Cardiac muscle cell (in vitro differentiated cells and primary cell): ENCODE results near the gene IAPP. TPM values are rescaled to one million over a fixed set of nuclear protein-coding genes. Genes with fewer than 3 reads are reported as not detected.
"Not testable (repeated sequence)": the region's sequence is repeated elsewhere in the genome, so short reads cannot be mapped to it uniquely, and the experiment has no call there.

Experiments
- DNase-seq, 2 donors: peaks; one replicate each; pipeline versions ENCODE4 v3.0.0 to v3.0.0-alpha.2; 2010 to 2017; ENCODE audit warnings: low read depth in 1 of 2, low spot score in 1 of 2
- H3K27ac ChIP-seq: fragments of 200-600 bp; sonication (generic); 2 replicates; pipeline ENCODE4 v1.5.1; 2016
- H3K27me3 ChIP-seq: fragments of 200-600 bp; sonication (generic); 2 replicates; pipeline ENCODE4 v1.6.0; 2016; ENCODE audit warnings: control low read depth
- H3K36me3 ChIP-seq: fragments of 200-600 bp; sonication (generic); 2 replicates; pipeline ENCODE4 v1.5.1; 2016; ENCODE audit warnings: control low read depth
- H3K4me1 ChIP-seq: fragments of 200-600 bp; sonication (generic); 2 replicates; pipeline ENCODE4 v1.8.1; 2017; ENCODE audit warnings: low read depth, mild to moderate bottlenecking, mixed run types
- H3K4me3 ChIP-seq: fragments of 200-600 bp; sonication (generic); 2 replicates; pipeline ENCODE4 v1.5.1; 2016; ENCODE audit warnings: mild to moderate bottlenecking
- H3K9me3 ChIP-seq: fragments of 200-600 bp; sonication (generic); 2 replicates; pipeline ENCODE4 v1.5.1; 2017; ENCODE audit warnings: low read depth, mild to moderate bottlenecking, control low read depth
- CTCF ChIP-seq: IDR thresholded peaks from 2 replicates; pipeline ENCODE4 v1.5.1; 2012; ENCODE audit warnings: low read depth, mild to moderate bottlenecking, low read length
- polyA plus RNA-seq: library from polyadenylated mRNA; unstranded; fragments of >200 nt; fragmentation: Nextera tagmentation; extraction: Ambion mirVana; gene quantifications from 2 replicates; pipeline ENCODE4 v1.2.1, GENCODE V29; 2016
- total RNA-seq: library from RNA; depleted of rRNA; stranded (reverse); fragments of >200 nt; gene quantifications from 2 replicates; pipeline ENCODE4 v1.2.3, GENCODE V29; 2016

IAPP gene
- total and polyA plus RNA-seq, 2 experiments from 2014 or later = 0.09 TPM; not detected in 1

- H3K4me1 ChIP-seq = peaks cover 10% of the 10 kb centered on the region
- no peaks in the 10 kb centered on the region for H3K36me3 ChIP-seq
- H3K4me3 ChIP-seq = no peak overlapping the region
- H3K27me3 ChIP-seq = no peaks in the 10 kb centered on the region
- DNase-seq = peak in 1 of 2 donors; percentile 75
- no peak for TF ChIP-seq CTCF
- no peak overlapping the region for H3K27ac ChIP-seq
- H3K9me3 ChIP-seq = no peaks in the 10 kb centered on the region
Measured at GRCh38 chr12:21353487-21353886, 19.2 kb upstream of the IAPP start.

GRCh38 chr12:21353948-21354347, 18.8 kb upstream of the IAPP start:
- DNase-seq = no peak
- TF ChIP-seq CTCF = no peak
- Histone ChIP-seq H3K36me3 (no peaks in the 10 kb centered on the region), H3K27ac (no peak overlapping the region), H3K4me1 (peaks cover 10% of the 10 kb centered on the region), H3K9me3 (no peaks in the 10 kb centered on the region), H3K27me3 (no peaks in the 10 kb centered on the region), H3K4me3 (no peak overlapping the region)

- no peaks in the 10 kb centered on the region for H3K27me3 ChIP-seq
- no peak overlapping the region for H3K4me3 ChIP-seq
- no peaks in the 10 kb centered on the region for H3K9me3 ChIP-seq
- no peak for DNase-seq
- no peaks in the 10 kb centered on the region for H3K36me3 ChIP-seq
- no peak for TF ChIP-seq CTCF
- H3K4me1 ChIP-seq = peaks cover 10% of the 10 kb centered on the region
- no peak overlapping the region for H3K27ac ChIP-seq
Measured at GRCh38 chr12:21354641-21355040, 18.1 kb upstream of the IAPP start.

GRCh38 chr12:21360632-21361031, 12.1 kb upstream of the IAPP start:
- not testable (repeated sequence) for H3K36me3 ChIP-seq, H3K4me3 ChIP-seq, H3K4me1 ChIP-seq, DNase-seq, H3K27me3 ChIP-seq, H3K27ac ChIP-seq, H3K9me3 ChIP-seq

GRCh38 chr12:21369141-21369980, 3.3 kb upstream of the IAPP start:
- no peak overlapping the region for H3K4me3 ChIP-seq
- H3K9me3 ChIP-seq = no peaks in the 10 kb centered on the region
- no peak overlapping the region for H3K27ac ChIP-seq
- H3K27me3 ChIP-seq = no peaks in the 10 kb centered on the region
- no peak for TF ChIP-seq CTCF
- no peaks in the 10 kb centered on the region for H3K4me1 ChIP-seq
- no peaks in the 10 kb centered on the region for H3K36me3 ChIP-seq
- no peak for DNase-seq

GRCh38 chr12:21370845-21371449, 1.8 kb upstream of the IAPP start:
- Histone ChIP-seq H3K27ac (no peak overlapping the region), H3K9me3 (no peaks in the 10 kb centered on the region), H3K27me3 (no peaks in the 10 kb centered on the region), H3K4me1 (no peaks in the 10 kb centered on the region), H3K4me3 (no peak overlapping the region), H3K36me3 (no peaks in the 10 kb centered on the region)
- no peak for DNase-seq
- no peak for TF ChIP-seq CTCF
